GM23338 (cell line): ENCODE results near the gene RAD18. TPM values are rescaled to one million over a fixed set of nuclear protein-coding genes. Genes with fewer than 3 reads are reported as not detected.

ENCODE experiments used
- ATAC-seq: fragments of 200-7000 bp; cut with Tn5 transposase; 3 replicates; pipeline ENCODE4 v1.9.1; 2020
- DNase-seq: peaks from one replicate; pipeline ENCODE4 v3.0.0-alpha.2; 2015; ENCODE audit warnings: low spot score
- H2AFZ ChIP-seq: fragments of 200-600 bp; sonication (generic); 2 replicates; pipeline ENCODE4 v1.8.0; 2016; ENCODE audit warnings: antibody characterized with exemption, mild to moderate bottlenecking, moderate library complexity
- H3F3A ChIP-seq: fragments of 200-600 bp; sonication (generic); replicated peaks from 2 replicates; pipeline ENCODE4 v1.8.0; 2017; ENCODE audit warnings: antibody characterized with exemption, mixed run types, low read depth
- H3K27ac ChIP-seq: fragments of 200-600 bp; sonication (generic); 2 replicates; pipeline ENCODE4 v1.6.1; 2016; ENCODE audit warnings: low read depth
- H3K27me3 ChIP-seq: fragments of 200-600 bp; sonication (generic); 2 replicates; pipeline ENCODE4 v1.8.0; 2016; ENCODE audit warnings: mild to moderate bottlenecking, mixed run types, moderate library complexity; ENCODE audit not compliant: insufficient read depth
- H3K36me3 ChIP-seq: fragments of 200-600 bp; sonication (generic); 2 replicates; pipeline ENCODE4 v1.8.0; 2016; ENCODE audit warnings: mild to moderate bottlenecking; ENCODE audit not compliant: insufficient read depth
- H3K4me1 ChIP-seq: fragments of 200-600 bp; sonication (generic); 2 replicates; pipeline ENCODE4 v1.8.0; 2016; ENCODE audit warnings: mild to moderate bottlenecking, moderate library complexity; ENCODE audit not compliant: insufficient read depth
- H3K4me2 ChIP-seq: fragments of 200-600 bp; sonication (generic); 2 replicates; pipeline ENCODE4 v1.7.1; 2017; ENCODE audit warnings: mixed run types
- H3K4me3 ChIP-seq: fragments of 200-600 bp; sonication (generic); 2 replicates; pipeline ENCODE4 v1.6.1; 2016; ENCODE audit warnings: mixed run types
- H3K79me2 ChIP-seq: fragments of 200-600 bp; sonication (generic); replicated peaks from 2 replicates; pipeline ENCODE4 v1.8.0; 2017; ENCODE audit warnings: mild to moderate bottlenecking; ENCODE audit not compliant: insufficient read depth
- H3K9me2 ChIP-seq: fragments of 200-600 bp; sonication (generic); 2 replicates; pipeline ENCODE4 v1.8.0; 2017; ENCODE audit not compliant: insufficient read depth
- H4K20me1 ChIP-seq: fragments of 200-600 bp; sonication (generic); replicated peaks from 2 replicates; pipeline ENCODE4 v1.8.0; 2017; ENCODE audit warnings: mild to moderate bottlenecking; ENCODE audit not compliant: insufficient read depth
- H3K27ac Mint-ChIP-seq: 2 replicates; pipeline ENCODE4 v1.8.0; 2020; ENCODE audit warnings: inconsistent platforms, mild to moderate bottlenecking, moderate library complexity, mixed read lengths
- H3K27me3 Mint-ChIP-seq: 3 replicates; pipeline ENCODE4 v1.8.0; 2022; ENCODE audit warnings: low read depth, mild to moderate bottlenecking, moderate library complexity, mixed read lengths, inconsistent platforms; ENCODE audit not compliant: insufficient read depth, poor library complexity
- H3K36me3 Mint-ChIP-seq: 3 replicates; pipeline ENCODE4 v1.8.0; 2021; ENCODE audit warnings: low read depth, mild to moderate bottlenecking, inconsistent platforms, moderate library complexity, mixed read lengths
- H3K4me1 Mint-ChIP-seq: 3 replicates; pipeline ENCODE4 v1.8.0; 2020; ENCODE audit warnings: mild to moderate bottlenecking, inconsistent platforms, mixed read lengths
- H3K4me3 Mint-ChIP-seq: 3 replicates; pipeline ENCODE4 v1.8.0; 2021; ENCODE audit warnings: moderate library complexity, mild to moderate bottlenecking, inconsistent platforms, mixed read lengths
- H3K9me3 Mint-ChIP-seq: 3 replicates; pipeline ENCODE4 v1.8.0; 2020; ENCODE audit warnings: moderate library complexity, mild to moderate bottlenecking, inconsistent platforms, mixed read lengths
- CTCF ChIP-seq, 2 experiments: fragments of 200-600 bp in 1 of 2; sonication (generic) in 1 of 2; conservative IDR thresholded peaks; 2 replicates each; pipeline versions ENCODE4 v1.5.1 to v1.6.1; 2016 to 2017; ENCODE audit warnings: antibody characterized with exemption in 2 of 2, low read depth in 2 of 2, mild to moderate bottlenecking in 2 of 2, moderate library complexity in 1 of 2
- ETS1 ChIP-seq: IDR thresholded peaks from 2 replicates; pipeline ENCODE4 v1.6.1; 2016; ENCODE audit warnings: antibody characterized with exemption
- EZH2 ChIP-seq: fragments of 200-600 bp; sonication (generic); IDR thresholded peaks from one replicate; pipeline ENCODE4 v1.8.0; 2017; ENCODE audit warnings: antibody characterized with exemption, mild to moderate bottlenecking, low read depth; ENCODE audit not compliant: unreplicated experiment
- ZNF114 ChIP-seq: fragments of 250-450 bp; sonication (Bioruptor Pico); IDR thresholded peaks from 2 replicates; pipeline ENCODE4 v1.5.0; 2020; ENCODE audit warnings: mild to moderate bottlenecking, moderate library complexity
- ZNF331 ChIP-seq: fragments of 250-450 bp; sonication (Bioruptor Pico); IDR thresholded peaks from 2 replicates; pipeline ENCODE4 v1.5.0; 2020; ENCODE audit warnings: low read depth, mild to moderate bottlenecking, moderate library complexity
- polyA plus RNA-seq: library from polyadenylated mRNA; unstranded; fragments of >200 nt; fragmentation: Nextera tagmentation; extraction: Ambion mirVana; gene quantifications from 2 replicates; pipeline ENCODE4 v1.2.1, GENCODE V29; 2016
- total RNA-seq: library from RNA; depleted of rRNA; stranded (reverse); fragments of >200 nt; shearing (Covaris generic); gene quantifications from 2 replicates; pipeline ENCODE4 v1.2.3, GENCODE V29; 2014
- TF ChIP-seq, protein P1 (sequence below): IDR thresholded peaks from one replicate; pipeline ENCODE4 v1.6.1; 2018; ENCODE audit warnings: antibody characterized with exemption; ENCODE audit not compliant: unreplicated experiment

RAD18 gene
- total and polyA plus RNA-seq, 2 experiments from 2014 or later, result 25.4 to 40.1 TPM

DNA sequence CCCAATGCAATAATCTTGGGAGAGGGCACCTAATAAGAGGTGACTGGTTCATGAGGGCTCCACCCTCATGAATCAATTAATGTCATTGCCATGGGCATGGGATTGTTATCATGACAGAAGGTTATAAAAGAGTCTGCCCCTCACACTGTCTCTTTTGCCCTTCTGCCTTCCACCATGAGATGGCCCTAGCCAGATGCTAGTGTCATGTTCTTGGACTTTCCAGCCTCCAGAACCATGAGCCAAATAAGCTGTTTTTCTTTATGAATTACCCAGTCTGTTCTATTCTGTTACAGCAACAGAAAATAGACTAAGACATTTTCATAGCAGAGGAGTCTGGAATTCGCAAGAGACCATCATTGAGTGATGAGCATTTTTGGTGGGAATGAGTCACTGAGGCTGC lies 16.0 kb upstream of the RAD18 start (continued):
- TF ChIP-seq, protein P1, sequence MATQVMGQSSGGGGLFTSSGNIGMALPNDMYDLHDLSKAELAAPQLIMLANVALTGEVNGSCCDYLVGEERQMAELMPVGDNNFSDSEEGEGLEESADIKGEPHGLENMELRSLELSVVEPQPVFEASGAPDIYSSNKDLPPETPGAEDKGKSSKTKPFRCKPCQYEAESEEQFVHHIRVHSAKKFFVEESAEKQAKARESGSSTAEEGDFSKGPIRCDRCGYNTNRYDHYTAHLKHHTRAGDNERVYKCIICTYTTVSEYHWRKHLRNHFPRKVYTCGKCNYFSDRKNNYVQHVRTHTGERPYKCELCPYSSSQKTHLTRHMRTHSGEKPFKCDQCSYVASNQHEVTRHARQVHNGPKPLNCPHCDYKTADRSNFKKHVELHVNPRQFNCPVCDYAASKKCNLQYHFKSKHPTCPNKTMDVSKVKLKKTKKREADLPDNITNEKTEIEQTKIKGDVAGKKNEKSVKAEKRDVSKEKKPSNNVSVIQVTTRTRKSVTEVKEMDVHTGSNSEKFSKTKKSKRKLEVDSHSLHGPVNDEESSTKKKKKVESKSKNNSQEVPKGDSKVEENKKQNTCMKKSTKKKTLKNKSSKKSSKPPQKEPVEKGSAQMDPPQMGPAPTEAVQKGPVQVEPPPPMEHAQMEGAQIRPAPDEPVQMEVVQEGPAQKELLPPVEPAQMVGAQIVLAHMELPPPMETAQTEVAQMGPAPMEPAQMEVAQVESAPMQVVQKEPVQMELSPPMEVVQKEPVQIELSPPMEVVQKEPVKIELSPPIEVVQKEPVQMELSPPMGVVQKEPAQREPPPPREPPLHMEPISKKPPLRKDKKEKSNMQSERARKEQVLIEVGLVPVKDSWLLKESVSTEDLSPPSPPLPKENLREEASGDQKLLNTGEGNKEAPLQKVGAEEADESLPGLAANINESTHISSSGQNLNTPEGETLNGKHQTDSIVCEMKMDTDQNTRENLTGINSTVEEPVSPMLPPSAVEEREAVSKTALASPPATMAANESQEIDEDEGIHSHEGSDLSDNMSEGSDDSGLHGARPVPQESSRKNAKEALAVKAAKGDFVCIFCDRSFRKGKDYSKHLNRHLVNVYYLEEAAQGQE, result no peak
- TF ChIP-seq CTCF (conservative IDR thresholded peaks at IDR 0.05; ENCODE audit: low read depth in 2 of 2) (no peak), ZNF331 (CRISPR knock-in tag) (no peak)

- ATAC-seq, result no peak
- DNase-seq, result no peak
- Mint-ChIP-seq H3K4me3 (no peak overlapping the region), H3K36me3 (no peaks in the 10 kb centered on the region), H3K27ac (no peak overlapping the region), H3K9me3 (peaks cover 3% of the 10 kb centered on the region; the same call in 2 of the 3 replicates), H3K27me3 (peaks cover 6% of the 10 kb centered on the region), H3K4me1 (peaks cover 6% of the 10 kb centered on the region; the same call in 1 of the 3 replicates)
- no peaks in the 10 kb centered on the region for H3F3A ChIP-seq
- H3K4me1 ChIP-seq, result no peaks in the 10 kb centered on the region
- H3K27me3 ChIP-seq, result no peaks in the 10 kb centered on the region
- H2AFZ ChIP-seq, result no peak overlapping the region
- H3K9me2 ChIP-seq, result peaks cover 10% of the 10 kb centered on the region; the same call in 1 of the 2 replicates
- H3K36me3 ChIP-seq, result no peaks in the 10 kb centered on the region
- no peaks in the 10 kb centered on the region for H3K79me2 ChIP-seq
- TF ChIP-seq ZNF331 (CRISPR knock-in tag) (no peak), ETS1 (no peak), CTCF (conservative IDR thresholded peaks at IDR 0.05; ENCODE audit: low read depth in 2 of 2) (no peak), ZNF114 (no peak), EZH2 (no peak)
- TF ChIP-seq, protein P1, result no peak
- H3K4me2 ChIP-seq, result no peak overlapping the region
- no peaks in the 10 kb centered on the region for H4K20me1 ChIP-seq
- H3K27ac ChIP-seq, result no peak overlapping the region
- no peak overlapping the region for H3K4me3 ChIP-seq
Measured at GRCh38 chr3:8978551-8978950, 15.3 kb upstream of the RAD18 start.
